Gastrocnemius medialis (tissue), 4 donors: ENCODE data around the gene GRIN2B. TPM values are rescaled to one million over a fixed set of nuclear protein-coding genes. Genes with fewer than 3 reads are reported as not detected.
A peak's percentile ranks its signal among the peaks of the same experiment; 100 is the strongest.

ENCODE experiments used
- ATAC-seq, 2 donors: fragments of 150-250 bp; one replicate each; pipeline ENCODE4 v1.9.1; 2016
- DNase-seq, 2 donors: peaks; one replicate each; pipeline ENCODE4 v3.0.0-alpha.2; 2019
- H3K27ac ChIP-seq, 4 donors: fragments of 200-600 bp; sonication (generic); 1 replicate in 1 of 4; 2 replicates in 3 of 4; pipeline ENCODE4 v1.5.1; 2016 to 2018; ENCODE audit warnings: mild to moderate bottlenecking in 2 of 4, moderate library complexity in 1 of 4
- H3K27me3 ChIP-seq, 3 donors: fragments of 200-600 bp; sonication (generic) in 2 of 3; 1 replicate in 1 of 3; 2 replicates in 2 of 3; pipeline versions ENCODE4 v1.5.1 to v1.6.0; 2016 to 2019; ENCODE audit warnings: mild to moderate bottlenecking in 1 of 3, moderate library complexity in 1 of 3
- H3K36me3 ChIP-seq, 2 donors: fragments of 200-600 bp; sonication (generic) in 1 of 2; one replicate each; pipeline ENCODE4 v1.5.1; 2017 to 2018
- H3K4me1 ChIP-seq, 2 donors: fragments of 200-600 bp; sonication (generic) in 1 of 2; one replicate each; pipeline ENCODE4 v1.5.1; 2016 to 2017; ENCODE audit warnings: mild to moderate bottlenecking in 2 of 2
- H3K4me3 ChIP-seq, 4 donors: fragments of 200-600 bp; sonication (generic) in 3 of 4; 1 replicate in 1 of 4; 2 replicates in 3 of 4; pipeline ENCODE4 v1.5.1; 2016 to 2019; ENCODE audit warnings: mild to moderate bottlenecking in 2 of 4
- H3K9me3 ChIP-seq, 3 donors: fragments of 200-600 bp; sonication (generic) in 2 of 3; 1 replicate in 1 of 3; 2 replicates in 2 of 3; pipeline ENCODE4 v1.5.1; 2016 to 2019
- POLR2A ChIP-seq, 2 donors: fragments of 450-650 bp; IDR thresholded peaks; one replicate each; pipeline ENCODE4 v1.6.1; 2017; ENCODE audit warnings: antibody characterized with exemption in 2 of 2, mild to moderate bottlenecking in 2 of 2, moderate library complexity in 2 of 2
- in situ Hi-C, 4 donors: fragments of 200-750 bp; cut with MboI; loops; one replicate each; pipeline versions ENCODE4 v1.15.0 to v1.8.0; 2017; ENCODE audit warnings: low sequenced_read_pairs in 4 of 4
- intact Hi-C: fragments of 100-400 bp; cut with DNase I; formaldehyde crosslinking; loops from one replicate; pipeline ENCODE4 v1.15.1; 2023; ENCODE audit warnings: low total_unique reads
- total RNA-seq, 4 donors: library from RNA; depleted of rRNA; stranded (reverse); fragments of >200 nt; gene quantifications; one replicate each; pipeline versions ENCODE4 v1.1.0 to v1.2.3, GENCODE V29; 2016
- TF ChIP-seq, protein P1 (sequence below), 5 experiments: fragments of 450-650 bp in 3 of 5; fragments of 200-600 bp in 2 of 5; sonication (generic) in 2 of 5; IDR thresholded peaks in 4 of 5; conservative IDR thresholded peaks in 1 of 5; 1 replicate in 4 of 5; 2 replicates in 1 of 5; pipeline ENCODE4 v1.5.1; 2016 to 2019; ENCODE audit warnings: antibody characterized with exemption in 5 of 5, mild to moderate bottlenecking in 3 of 5, moderate library complexity in 3 of 5

The GRIN2B gene
- total RNA-seq, result not detected

DNA sequence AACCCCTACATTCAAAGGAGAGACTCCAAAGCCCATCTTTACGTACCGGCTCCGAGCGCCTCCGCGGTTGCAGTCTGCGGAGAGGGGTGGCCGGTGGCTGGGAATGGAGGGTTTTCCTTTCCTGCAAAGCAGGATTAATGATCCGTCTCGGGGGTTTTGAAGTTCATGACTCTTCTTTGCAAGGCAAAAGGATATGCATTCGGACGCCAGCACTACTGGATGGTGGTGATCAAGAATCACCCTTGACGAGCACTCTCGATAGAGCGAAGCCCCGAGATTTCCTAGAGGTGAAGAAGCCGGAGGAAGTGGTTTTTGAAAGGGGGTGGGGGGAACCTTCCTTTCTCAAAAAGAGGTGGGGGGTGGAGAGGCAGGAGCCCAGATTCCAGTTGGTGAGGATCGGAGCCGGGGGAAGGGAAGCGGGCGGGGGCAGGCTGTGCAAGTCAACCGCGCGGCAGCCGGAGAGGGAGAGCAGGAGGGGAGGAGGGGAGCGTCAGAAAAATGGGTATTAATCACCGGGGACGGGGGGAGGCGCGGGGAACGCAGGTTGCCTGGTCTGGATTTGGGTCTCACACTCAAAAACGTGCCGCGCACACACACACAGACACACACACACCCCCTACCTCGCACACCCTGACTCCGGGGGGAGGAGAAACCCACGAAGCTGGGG lies at the start of gene GRIN2B:
TSS of gene GRIN2B (minus strand) at position 307 of the 667 bp plus-strand sequence. CDS start 115,394 bp downstream, outside the sequence.
- no peaks in the 10 kb centered on the region for H3K4me1 ChIP-seq
- H3K4me3 ChIP-seq, result peak within 1 kb of the TSS; percentile 13 to 51 (median 32)
- no peaks in the 10 kb centered on the region for H3K9me3 ChIP-seq
- no peak for TF ChIP-seq POLR2A (IDR thresholded peaks at IDR 0.05)
- TF ChIP-seq, protein P1, sequence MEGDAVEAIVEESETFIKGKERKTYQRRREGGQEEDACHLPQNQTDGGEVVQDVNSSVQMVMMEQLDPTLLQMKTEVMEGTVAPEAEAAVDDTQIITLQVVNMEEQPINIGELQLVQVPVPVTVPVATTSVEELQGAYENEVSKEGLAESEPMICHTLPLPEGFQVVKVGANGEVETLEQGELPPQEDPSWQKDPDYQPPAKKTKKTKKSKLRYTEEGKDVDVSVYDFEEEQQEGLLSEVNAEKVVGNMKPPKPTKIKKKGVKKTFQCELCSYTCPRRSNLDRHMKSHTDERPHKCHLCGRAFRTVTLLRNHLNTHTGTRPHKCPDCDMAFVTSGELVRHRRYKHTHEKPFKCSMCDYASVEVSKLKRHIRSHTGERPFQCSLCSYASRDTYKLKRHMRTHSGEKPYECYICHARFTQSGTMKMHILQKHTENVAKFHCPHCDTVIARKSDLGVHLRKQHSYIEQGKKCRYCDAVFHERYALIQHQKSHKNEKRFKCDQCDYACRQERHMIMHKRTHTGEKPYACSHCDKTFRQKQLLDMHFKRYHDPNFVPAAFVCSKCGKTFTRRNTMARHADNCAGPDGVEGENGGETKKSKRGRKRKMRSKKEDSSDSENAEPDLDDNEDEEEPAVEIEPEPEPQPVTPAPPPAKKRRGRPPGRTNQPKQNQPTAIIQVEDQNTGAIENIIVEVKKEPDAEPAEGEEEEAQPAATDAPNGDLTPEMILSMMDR (IDR thresholded peaks at IDR 0.05 in 4 of 5, conservative IDR thresholded peaks at IDR 0.05 in 1 of 5), result no peak
- H3K27ac ChIP-seq, result no peak within 1 kb of the TSS
- in situ Hi-C loops, result no loop called here
- ATAC-seq (no peak), DNase-seq (no peak)
- H3K36me3 ChIP-seq, result no peaks in the 10 kb centered on the region
- peaks cover 27 to 45% (median 44%) of the 10 kb centered on the region in 3 donors for H3K27me3 ChIP-seq
- intact Hi-C loops, result no loop called here

DNA sequence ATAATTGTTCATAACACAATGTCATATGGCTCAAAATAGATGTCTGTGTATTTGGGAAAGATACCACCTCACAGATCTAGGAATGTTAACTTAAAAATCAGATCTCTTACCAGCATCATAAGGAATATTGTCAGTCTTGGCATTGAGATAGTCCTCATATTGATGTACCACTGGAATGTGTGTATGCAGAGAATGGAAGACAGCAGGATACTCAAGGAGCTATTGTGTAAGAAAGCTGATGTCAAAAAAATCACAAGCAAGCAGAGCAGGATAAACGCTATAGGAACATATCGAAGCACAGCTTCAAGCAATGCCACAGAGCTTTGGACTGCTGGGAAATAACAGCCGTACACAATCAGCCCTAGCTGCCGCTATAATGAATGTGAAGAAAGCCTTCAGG lies 45.1 kb upstream of the GRIN2B start:
- DNase-seq, result no peak
- no peaks in the 10 kb centered on the region for H3K27me3 ChIP-seq
- in situ Hi-C loops (no loop called here), intact Hi-C loops (no loop called here)
- no peaks in the 10 kb centered on the region for H3K36me3 ChIP-seq
- TF ChIP-seq, protein P1 (IDR thresholded peaks at IDR 0.05 in 4 of 5, conservative IDR thresholded peaks at IDR 0.05 in 1 of 5), result no peak
- TF ChIP-seq POLR2A (IDR thresholded peaks at IDR 0.05), result no peak
- no peak overlapping the region for H3K27ac ChIP-seq
- no peaks in the 10 kb centered on the region for H3K4me1 ChIP-seq
- no peak for ATAC-seq
- no peaks in the 10 kb centered on the region for H3K9me3 ChIP-seq
- H3K4me3 ChIP-seq, result no peak overlapping the region

DNA sequence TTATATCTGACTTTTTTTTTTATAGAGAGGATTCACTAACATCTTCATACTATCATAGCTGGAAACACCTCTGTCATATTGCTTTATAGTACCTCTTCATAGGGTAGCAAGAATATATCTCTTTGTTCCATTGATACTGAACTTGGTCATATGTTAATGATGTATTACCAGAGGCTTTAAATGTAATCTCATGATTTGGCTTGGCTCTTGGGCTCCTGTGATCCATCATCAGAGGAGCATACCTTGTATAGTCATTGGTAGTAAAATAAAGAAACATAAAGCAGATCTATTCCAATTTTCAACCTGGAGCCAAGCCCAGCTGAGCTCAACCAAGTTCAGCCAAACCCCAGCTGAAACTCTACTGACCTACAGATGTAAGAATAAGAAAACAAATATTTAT lies 43.2 kb upstream of the GRIN2B start:
- H3K36me3 ChIP-seq, result no peaks in the 10 kb centered on the region
- in situ Hi-C loops, result no loop called here

DNA sequence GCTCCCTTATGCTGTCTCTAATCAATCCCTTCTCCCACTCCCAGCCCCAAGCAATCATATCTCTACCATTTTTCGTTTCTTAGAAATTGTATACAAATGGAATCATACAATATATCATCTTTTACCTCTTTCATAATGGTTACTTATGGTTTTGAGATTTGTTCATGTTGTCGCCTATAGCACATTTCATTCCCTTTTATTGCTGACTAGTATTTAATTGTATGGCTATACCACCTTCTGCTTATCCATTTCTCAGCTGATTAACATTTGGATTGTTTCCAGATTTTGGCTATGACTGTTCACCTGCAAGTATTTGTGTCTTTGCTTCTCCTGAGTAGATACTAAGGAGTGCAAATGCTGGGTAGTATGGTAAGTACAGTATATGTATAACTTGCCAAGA lies 36.7 kb upstream of the GRIN2B start:
- no peak for TF ChIP-seq POLR2A (IDR thresholded peaks at IDR 0.05)
- TF ChIP-seq, protein P1 (IDR thresholded peaks at IDR 0.05 in 4 of 5, conservative IDR thresholded peaks at IDR 0.05 in 1 of 5), result no peak
- ATAC-seq (no peak), DNase-seq (no peak)
- Histone ChIP-seq H3K27me3 (no peaks in the 10 kb centered on the region), H3K4me1 (no peaks in the 10 kb centered on the region), H3K36me3 (no peaks in the 10 kb centered on the region), H3K27ac (no peak overlapping the region), H3K9me3 (no peaks in the 10 kb centered on the region), H3K4me3 (no peak overlapping the region)
- intact Hi-C loops, result no loop called here
- in situ Hi-C loops, result no loop called here

More for the DNA sequence above, 43.2 kb upstream of the GRIN2B start:
- Histone ChIP-seq H3K27ac (no peak overlapping the region), H3K4me1 (no peaks in the 10 kb centered on the region), H3K4me3 (no peak overlapping the region), H3K9me3 (no peaks in the 10 kb centered on the region), H3K27me3 (no peaks in the 10 kb centered on the region)
- no peak for ATAC-seq
- intact Hi-C loops, result no loop called here
- no peak for TF ChIP-seq POLR2A (IDR thresholded peaks at IDR 0.05)
- TF ChIP-seq, protein P1 (IDR thresholded peaks at IDR 0.05 in 4 of 5, conservative IDR thresholded peaks at IDR 0.05 in 1 of 5), result no peak
- no peak for DNase-seq

DNA sequence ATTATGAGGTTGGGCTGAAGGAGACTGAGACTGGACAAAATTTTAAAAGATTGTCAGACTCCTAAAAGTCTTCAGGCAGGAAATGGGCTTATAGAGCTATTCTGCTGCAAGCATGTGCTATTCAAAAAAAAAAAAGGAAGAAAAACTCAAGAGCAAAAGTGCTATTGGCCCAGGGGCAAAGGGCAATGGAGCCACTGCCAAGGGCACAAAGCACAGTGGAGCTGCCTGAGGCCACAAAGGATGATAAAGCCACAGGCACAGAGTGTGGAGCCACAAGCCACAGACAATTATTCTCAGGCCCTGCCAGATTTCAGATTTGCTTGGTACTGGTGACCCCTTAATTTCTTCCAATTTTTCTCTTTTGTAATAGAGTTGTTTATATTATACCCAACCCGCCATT lies 29.6 kb upstream of the GRIN2B start:
- ATAC-seq (no peak), DNase-seq (no peak)
- no peak overlapping the region for H3K4me3 ChIP-seq
- H3K27ac ChIP-seq, result no peak overlapping the region
- in situ Hi-C loops (no loop called here), intact Hi-C loops (no loop called here)
- H3K9me3 ChIP-seq, result no peaks in the 10 kb centered on the region
- H3K4me1 ChIP-seq, result no peaks in the 10 kb centered on the region
- no peak for TF ChIP-seq POLR2A (IDR thresholded peaks at IDR 0.05)
- TF ChIP-seq, protein P1 (IDR thresholded peaks at IDR 0.05 in 4 of 5, conservative IDR thresholded peaks at IDR 0.05 in 1 of 5), result no peak
- no peaks in the 10 kb centered on the region for H3K27me3 ChIP-seq
- H3K36me3 ChIP-seq, result no peaks in the 10 kb centered on the region
